Endodermal cell (in vitro differentiated cells): ENCODE measurements around the gene CNOT6. TPM values are rescaled to one million over a fixed set of nuclear protein-coding genes. Genes with fewer than 3 reads are reported as not detected.

Experiments
- DNase-seq: peaks from one replicate; pipeline ENCODE4 v3.0.0-alpha.2; 2017
- H3K27ac ChIP-seq: 2 replicates; pipeline ENCODE4 v1.5.1; 2013; ENCODE audit warnings: mild to moderate bottlenecking, low read depth, low read length, moderate library complexity
- H3K27me3 ChIP-seq: 2 replicates; pipeline ENCODE4 v1.6.1; 2013; ENCODE audit warnings: mild to moderate bottlenecking, low read length, moderate library complexity; ENCODE audit not compliant: insufficient read depth, control insufficient read depth, poor library complexity, severe bottlenecking
- H3K36me3 ChIP-seq: 2 replicates; pipeline ENCODE4 v1.7.0; 2013; ENCODE audit warnings: mild to moderate bottlenecking, low read length, moderate library complexity; ENCODE audit not compliant: control insufficient read depth, insufficient read depth
- H3K4me1 ChIP-seq: one replicate; pipeline ENCODE4 v1.7.0; 2013; ENCODE audit warnings: low read length; ENCODE audit not compliant: control insufficient read depth, insufficient read depth
- H3K4me3 ChIP-seq: 2 replicates; pipeline ENCODE4 v1.5.1; 2013; ENCODE audit warnings: mild to moderate bottlenecking, low read length, moderate library complexity
- H3K9ac ChIP-seq: 2 replicates; pipeline ENCODE4 v1.6.1; 2013; ENCODE audit warnings: mild to moderate bottlenecking, low read length, moderate library complexity; ENCODE audit not compliant: poor library complexity, severe bottlenecking; ENCODE audit errors: extremely low read depth
- H3K9me3 ChIP-seq: 2 replicates; pipeline ENCODE4 v1.6.1; 2013; ENCODE audit warnings: mild to moderate bottlenecking, low read length, moderate library complexity; ENCODE audit not compliant: control insufficient read depth
- H3K27ac Mint-ChIP-seq: 2 replicates; pipeline ENCODE4 v1.8.0; 2020; ENCODE audit warnings: mixed read lengths
- H3K27me3 Mint-ChIP-seq: 2 replicates; pipeline ENCODE4 v1.8.0; 2021; ENCODE audit warnings: mild to moderate bottlenecking, mixed read lengths; ENCODE audit not compliant: insufficient read depth
- H3K36me3 Mint-ChIP-seq: 2 replicates; pipeline ENCODE4 v1.8.0; 2020; ENCODE audit warnings: low read depth, mixed read lengths
- H3K4me1 Mint-ChIP-seq: 2 replicates; pipeline ENCODE4 v1.8.0; 2020; ENCODE audit warnings: mixed read lengths
- H3K4me3 Mint-ChIP-seq: 2 replicates; pipeline ENCODE4 v1.8.0; 2020; ENCODE audit warnings: mild to moderate bottlenecking, moderate library complexity, mixed read lengths
- H3K9me3 Mint-ChIP-seq: 2 replicates; pipeline ENCODE4 v1.8.0; 2020; ENCODE audit warnings: mild to moderate bottlenecking, mixed read lengths
- CTCF ChIP-seq: fragments of 200-600 bp; sonication (generic); conservative IDR thresholded peaks from 2 replicates; pipeline ENCODE4 v1.5.0; 2021; ENCODE audit warnings: antibody characterized with exemption, mild to moderate bottlenecking
- WGBS, 2 experiments: methylation state at CpG; one replicate each; pipeline versions ENCODE4 v1.1.5 to v1.1.7; 2013; ENCODE audit warnings: missing lambda C conversion rate in 2 of 2, mixed read lengths in 1 of 2; ENCODE audit not compliant: insufficient coverage in 1 of 2, insufficient read length in 1 of 2; 5-methylcytosine and 5-hydroxymethylcytosine counted together
- total RNA-seq, 2 donors: library from RNA; stranded (reverse); fragmentation: NEBNext Ultra II Directional in 1 of 2; extraction: Animal tissue kit (Norgen Biotek cat#: 25700) in 1 of 2; gene quantifications; 2 replicates in 1 of 2; 3 replicates in 1 of 2; pipeline ENCODE4 v1.2.1, GENCODE V29; 2021

The CNOT6 gene
- total RNA-seq, 2 donors from 2014 or later = 40.4 to 42.9 TPM

DNA sequence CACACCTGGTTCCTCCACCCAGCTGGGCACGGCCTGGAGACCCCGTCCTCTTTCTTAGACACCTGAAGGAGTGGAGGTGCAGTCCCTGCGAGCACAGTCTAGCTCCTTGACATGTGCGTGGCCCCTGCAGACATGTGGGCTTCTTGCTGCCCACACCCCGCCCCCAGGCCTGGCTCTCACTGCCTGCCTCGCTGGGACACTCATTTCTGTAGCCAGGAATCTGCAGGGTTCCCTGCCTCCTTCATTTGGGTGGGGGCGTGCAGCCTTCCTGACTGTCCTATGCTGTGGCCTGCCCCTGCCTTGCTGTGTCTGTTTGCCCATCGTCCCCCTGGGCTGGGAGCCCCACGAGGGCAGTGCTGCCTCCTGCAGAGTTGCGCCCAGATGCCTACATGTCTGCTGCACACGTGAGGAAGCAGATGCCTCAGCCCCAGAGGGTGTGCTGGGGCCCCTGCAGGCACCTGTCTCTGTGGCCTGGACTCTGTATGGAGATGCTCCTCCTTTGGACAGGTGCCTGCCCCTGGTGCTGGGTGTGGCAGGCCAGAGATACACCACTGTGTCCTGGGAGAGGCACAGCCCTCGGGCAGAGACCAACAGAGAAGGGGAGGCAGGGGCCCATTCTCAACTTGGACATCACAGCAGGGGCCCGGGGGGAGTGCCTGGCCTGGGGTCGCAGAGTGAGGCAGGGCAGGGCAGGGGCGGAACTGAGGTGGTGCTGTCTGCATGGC lies 132.6 kb downstream of the CNOT6 start:
- no peaks in the 10 kb centered on the region for H3K4me1 Mint-ChIP-seq
- no peak overlapping the region for H3K27ac Mint-ChIP-seq
- WGBS, 2 experiments = 86 to 89% methylated on average over 14 to 15 of the region's 15 CpGs
- no peaks in the 10 kb centered on the region for H3K9me3 ChIP-seq
- H3K36me3 ChIP-seq = no peaks in the 10 kb centered on the region
- peaks cover 5% of the 10 kb centered on the region for H3K27me3 Mint-ChIP-seq
- no peaks in the 10 kb centered on the region for H3K4me1 ChIP-seq
- H3K9me3 Mint-ChIP-seq = no peaks in the 10 kb centered on the region
- no peak for TF ChIP-seq CTCF
- DNase-seq = no peak
- H3K27ac ChIP-seq = no peak overlapping the region
- no peaks in the 10 kb centered on the region for H3K36me3 Mint-ChIP-seq
- H3K4me3 ChIP-seq = no peak overlapping the region
- no peak overlapping the region for H3K4me3 Mint-ChIP-seq
- no peak overlapping the region for H3K9ac ChIP-seq
- H3K27me3 ChIP-seq = no peaks in the 10 kb centered on the region

GRCh38 chr5:180627386-180628120 lies 133.4 kb downstream of the CNOT6 start:
- TF ChIP-seq CTCF = no peak
- Mint-ChIP-seq H3K4me1 (no peaks in the 10 kb centered on the region), H3K9me3 (no peaks in the 10 kb centered on the region), H3K4me3 (no peak overlapping the region), H3K27ac (no peak overlapping the region), H3K27me3 (peaks cover 2% of the 10 kb centered on the region), H3K36me3 (no peaks in the 10 kb centered on the region)
- no peak for DNase-seq
- 91 to 93% methylated on average over 9 to 12 of the region's 12 CpGs for WGBS, 2 experiments
- H3K9me3 ChIP-seq = no peaks in the 10 kb centered on the region
- no peaks in the 10 kb centered on the region for H3K36me3 ChIP-seq
- no peak overlapping the region for H3K9ac ChIP-seq
- H3K4me3 ChIP-seq = no peak overlapping the region
- H3K27me3 ChIP-seq = no peaks in the 10 kb centered on the region
- H3K4me1 ChIP-seq = no peaks in the 10 kb centered on the region
- H3K27ac ChIP-seq = no peak overlapping the region

Other genes starting within 250 kb of the CNOT6 start
- 10 to 100 TPM; 45.6 to 51.8 TPM for gene MAPK9, start 202.3 kb upstream of the CNOT6 start, total RNA-seq
- gene GFPT2, start 141.0 kb upstream of the CNOT6 start, total RNA-seq = 10 to 100 TPM; 19.5 to 37.3 TPM
- gene SCGB3A1, start 97.1 kb downstream of the CNOT6 start, total RNA-seq = under 1 TPM in 1 of 2 donors, not detected in 1; 0.57 TPM
- 1 to 10 TPM; 6.9 to 7.9 TPM for gene FLT4, start 155.2 kb downstream of the CNOT6 start, total RNA-seq
- not detected for gene OR2Y1, start 245.7 kb downstream of the CNOT6 start, total RNA-seq